Muscle layer of duodenum (tissue), 2 donors: ENCODE measurements around the gene STX1B.

Source experiments
- H3K27ac ChIP-seq: one replicate; pipeline ENCODE4 v1.7.0; 2013; ENCODE audit warnings: mild to moderate bottlenecking, low read length
- H3K27me3 ChIP-seq: one replicate; pipeline ENCODE4 v1.7.0; 2013; ENCODE audit warnings: low read depth, mild to moderate bottlenecking, control low read depth, low read length
- H3K36me3 ChIP-seq, 2 donors: one replicate each; pipeline ENCODE4 v1.7.0; 2013; ENCODE audit warnings: low read length in 2 of 2, control low read depth in 1 of 2, mild to moderate bottlenecking in 1 of 2; ENCODE audit not compliant: insufficient read depth in 2 of 2, control insufficient read depth in 1 of 2
- H3K4me1 ChIP-seq, 2 donors: one replicate each; pipeline ENCODE4 v1.7.0; 2013; ENCODE audit warnings: low read length in 2 of 2, mild to moderate bottlenecking in 2 of 2, control low read depth in 1 of 2, moderate library complexity in 1 of 2; ENCODE audit not compliant: insufficient read depth in 2 of 2, control insufficient read depth in 1 of 2
- H3K4me3 ChIP-seq, 2 donors: one replicate each; pipeline ENCODE4 v1.7.0; 2013; ENCODE audit warnings: low read length in 2 of 2, low read depth in 1 of 2, mild to moderate bottlenecking in 1 of 2
- H3K9me3 ChIP-seq, 2 donors: one replicate each; pipeline ENCODE4 v1.7.0; 2013; ENCODE audit warnings: low read length in 2 of 2, control low read depth in 1 of 2, mild to moderate bottlenecking in 1 of 2; ENCODE audit not compliant: control insufficient read depth in 1 of 2
- donor health status: healthy.

The STX1B gene

GRCh38 chr16:30983898-30984610 lies 26.4 kb downstream of the STX1B start:
- H3K27ac ChIP-seq, result no peak overlapping the region
- peaks cover 9 to 49% of the 10 kb centered on the region in 2 donors for H3K36me3 ChIP-seq

GRCh38 chr16:30983289-30983889 lies 27.0 kb downstream of the STX1B start:
- H3K9me3 ChIP-seq, result no peaks in the 10 kb centered on the region
- no peak overlapping the region for H3K27ac ChIP-seq
- peaks cover 14 to 56% of the 10 kb centered on the region in 2 donors for H3K36me3 ChIP-seq
- peaks cover 4 to 13% of the 10 kb centered on the region in 2 donors for H3K4me1 ChIP-seq
- no peak overlapping the region for H3K4me3 ChIP-seq
- no peaks in the 10 kb centered on the region for H3K27me3 ChIP-seq

More at GRCh38 chr16:30983898-30984610, 26.4 kb downstream of the STX1B start:
- no peak overlapping the region for H3K4me3 ChIP-seq
- no peaks in the 10 kb centered on the region for H3K9me3 ChIP-seq
- no peaks in the 10 kb centered on the region for H3K27me3 ChIP-seq
- peaks cover 4 to 13% of the 10 kb centered on the region in 2 donors for H3K4me1 ChIP-seq

GRCh38 chr16:30982548-30983288 lies 27.7 kb downstream of the STX1B start:
- Histone ChIP-seq H3K9me3 (no peaks in the 10 kb centered on the region), H3K4me1 (peaks cover 4 to 13% of the 10 kb centered on the region in 2 donors), H3K27ac (no peak overlapping the region), H3K36me3 (peaks cover 16 to 59% of the 10 kb centered on the region in 2 donors), H3K4me3 (no peak overlapping the region), H3K27me3 (no peaks in the 10 kb centered on the region)

- H3K9me3 ChIP-seq, result no peaks in the 10 kb centered on the region
- H3K36me3 ChIP-seq, result peaks cover 17 to 74% of the 10 kb centered on the region in 2 donors
- peaks cover 3 to 9% of the 10 kb centered on the region in 2 donors for H3K4me1 ChIP-seq
- H3K27ac ChIP-seq, result no peak overlapping the region
- H3K27me3 ChIP-seq, result no peaks in the 10 kb centered on the region
- no peak overlapping the region for H3K4me3 ChIP-seq
Measured at GRCh38 chr16:30980959-30981358, 29.5 kb downstream of the STX1B start.

GRCh38 chr16:30980434-30980833 lies 30.0 kb downstream of the STX1B start:
- Histone ChIP-seq H3K9me3 (no peaks in the 10 kb centered on the region), H3K4me1 (peaks cover 0 to 4% of the 10 kb centered on the region in 2 donors), H3K4me3 (no peak overlapping the region), H3K27me3 (no peaks in the 10 kb centered on the region), H3K27ac (no peak overlapping the region), H3K36me3 (peaks cover 21 to 80% of the 10 kb centered on the region in 2 donors)

- Histone ChIP-seq H3K36me3 (peaks cover 21 to 84% of the 10 kb centered on the region in 2 donors), H3K4me3 (no peak overlapping the region), H3K9me3 (no peaks in the 10 kb centered on the region)
Measured at GRCh38 chr16:30980023-30980371, 30.4 kb downstream of the STX1B start.

GRCh38 chr16:30979170-30980022 lies 31.0 kb downstream of the STX1B start:
- no peaks in the 10 kb centered on the region for H3K4me1 ChIP-seq
- H3K27me3 ChIP-seq, result no peaks in the 10 kb centered on the region
- no peak overlapping the region for H3K27ac ChIP-seq
- peaks cover 22 to 89% of the 10 kb centered on the region in 2 donors for H3K36me3 ChIP-seq
- no peaks in the 10 kb centered on the region for H3K9me3 ChIP-seq
- no peak overlapping the region for H3K4me3 ChIP-seq

More at GRCh38 chr16:30980023-30980371, 30.4 kb downstream of the STX1B start:
- no peak overlapping the region for H3K27ac ChIP-seq
- no peaks in the 10 kb centered on the region for H3K27me3 ChIP-seq
- no peaks in the 10 kb centered on the region for H3K4me1 ChIP-seq

- Histone ChIP-seq H3K4me1 (no peaks in the 10 kb centered on the region), H3K4me3 (no peak overlapping the region), H3K36me3 (peaks cover 35 to 90% of the 10 kb centered on the region in 2 donors)
Measured at GRCh38 chr16:30977502-30977901, 32.9 kb downstream of the STX1B start.

GRCh38 chr16:30976486-30976885 lies 34.0 kb downstream of the STX1B start:
- Histone ChIP-seq H3K9me3 (no peaks in the 10 kb centered on the region), H3K4me1 (no peaks in the 10 kb centered on the region), H3K27me3 (no peaks in the 10 kb centered on the region), H3K36me3 (peaks cover 42 to 91% of the 10 kb centered on the region in 2 donors), H3K27ac (no peak overlapping the region), H3K4me3 (no peak overlapping the region)

More at GRCh38 chr16:30977502-30977901, 32.9 kb downstream of the STX1B start:
- no peaks in the 10 kb centered on the region for H3K27me3 ChIP-seq
- no peak overlapping the region for H3K27ac ChIP-seq
- H3K9me3 ChIP-seq, result no peaks in the 10 kb centered on the region

- no peak overlapping the region for H3K27ac ChIP-seq
- H3K27me3 ChIP-seq, result no peaks in the 10 kb centered on the region
- no peak overlapping the region for H3K4me3 ChIP-seq
- H3K4me1 ChIP-seq, result no peaks in the 10 kb centered on the region
- H3K9me3 ChIP-seq, result no peaks in the 10 kb centered on the region
- peaks cover 50 to 93% of the 10 kb centered on the region in 2 donors for H3K36me3 ChIP-seq
Measured at GRCh38 chr16:30974348-30974747, 36.1 kb downstream of the STX1B start.
